Measurements from ENCODE around the gene SLC27A3. TPM values are rescaled to one million over a fixed set of nuclear protein-coding genes. Genes with fewer than 3 reads are reported as not detected.
A peak's percentile ranks its signal among the peaks of the same experiment; 100 is the strongest.

SLC27A3 gene
- total and polyA plus RNA-seq, 9 of the 15 experiments (the other 6 are each of a cell fraction or from before 2014, with no cell fraction given): 0.57 to 5.2 (median 2.8) TPM

GRCh38 chr1:153805886-153806719, 30.9 kb downstream of the SLC27A3 start (continued):
- peak; percentile 55 for TF ChIP-seq ATF3 (IDR thresholded peaks at IDR 0.05)
- TF ChIP-seq ATF3 (CRISPR knock-in tag; conservative IDR thresholded peaks at IDR 0.05): no peak
- no peak for TF ChIP-seq CREB3L1 (IDR thresholded peaks at IDR 0.05; ENCODE audit: borderline replicate concordance, low read depth)

GRCh38 chr1:153816283-153816889, 41.2 kb downstream of the SLC27A3 start:
- ChIA-PET POLR2A (interaction anchor here (0.6 to 2.3 kb wide), 5 partner anchors 10 to 174 kb away, joined by 3 to 7 read pairs (median 6); partner anchors contain the start of genes DENND4B and RPS27), CTCF (ENCODE audit: low intra/inter-chr PET ratio) (no interaction called here)
- no peak overlapping the region for H2AFZ ChIP-seq (ENCODE audit: low read depth, low read length)
- in situ Hi-C loops (cut with MboI) (no loop called here), intact Hi-C loops (cut with micrococcal nuclease) (no loop called here)
- H3K9me1 ChIP-seq (ENCODE audit: control insufficient read depth, insufficient read depth, low read length): no peaks in the 10 kb centered on the region
- no peak overlapping the region for H3K4me2 ChIP-seq (ENCODE audit: insufficient read depth, low read length)
- no peaks in the 10 kb centered on the region for H3K79me2 ChIP-seq (ENCODE audit: control insufficient read depth, insufficient read depth, low read length)
- ATAC-seq (no peak), DNase-seq (ENCODE audit: extremely low read depth in 1 of 4, low spot score in 3 of 4) (no peak), FAIRE-seq (no peak)
- WGBS (ENCODE audit: insufficient coverage, low coverage, missing lambda C conversion rate): 95% methylated on average over 13 of the region's 13 CpGs
- BruUV-seq (replicated peaks): no TSS peak
- no peaks in the 10 kb centered on the region for H3K9me3 ChIP-seq (replicated peaks; ENCODE audit: control insufficient read depth, insufficient read depth, low read depth, low read length)
- H3K27ac ChIP-seq (ENCODE audit: extremely low read depth, low read depth, low read length): no peak overlapping the region
- H3K4me1 ChIP-seq (replicated peaks in 1 of 2; ENCODE audit: control insufficient read depth in 2 of 2, insufficient read depth in 2 of 2, low read length in 2 of 2): no peaks in the 10 kb centered on the region
- H3K4me3 ChIP-seq: no peak overlapping the region
- no peaks in the 10 kb centered on the region for H3K27me3 ChIP-seq (ENCODE audit: control insufficient read depth in 2 of 2, insufficient read depth in 2 of 2, low read length in 2 of 2)
- no peak overlapping the region for H3K9ac ChIP-seq (ENCODE audit: insufficient read depth in 1 of 2, low read depth in 2 of 2, low read length in 2 of 2)
- peaks cover 78% of the 10 kb centered on the region for H3K36me3 ChIP-seq (ENCODE audit: control insufficient read depth, insufficient read depth, low read length)
- no peaks in the 10 kb centered on the region for H4K20me1 ChIP-seq (replicated peaks; ENCODE audit: control insufficient read depth, insufficient read depth, low read length)
- TF ChIP-seq VEZF1 (CRISPR knock-in tag; IDR thresholded peaks at IDR 0.05) (no peak), ZNF212 (CRISPR knock-in tag; IDR thresholded peaks at IDR 0.05) (no peak), MECOM (CRISPR knock-in tag; IDR thresholded peaks at IDR 0.05) (no peak), ZNF79 (CRISPR knock-in tag; IDR thresholded peaks at IDR 0.05; ENCODE audit: low read depth) (no peak), ZNF561 (CRISPR knock-in tag; conservative IDR thresholded peaks at IDR 0.05) (no peak), ZNF639 (CRISPR knock-in tag; conservative IDR thresholded peaks at IDR 0.05 in 1 of 2, IDR thresholded peaks at IDR 0.05 in 1 of 2) (no peak), SREBF2 (CRISPR knock-in tag; IDR thresholded peaks at IDR 0.05) (no peak), HMBOX1 (IDR thresholded peaks at IDR 0.05) (no peak), ZNF696 (CRISPR knock-in tag; conservative IDR thresholded peaks at IDR 0.05) (no peak)

Measured in K562 (cell line).